ENCODE results near the gene GPR142. TPM values are rescaled to one million over a fixed set of nuclear protein-coding genes. Genes with fewer than 3 reads are reported as not detected.

The GPR142 gene
- total and polyA plus RNA-seq, 4 donors = 0.05 to 0.08 TPM; not detected in 2

DNA sequence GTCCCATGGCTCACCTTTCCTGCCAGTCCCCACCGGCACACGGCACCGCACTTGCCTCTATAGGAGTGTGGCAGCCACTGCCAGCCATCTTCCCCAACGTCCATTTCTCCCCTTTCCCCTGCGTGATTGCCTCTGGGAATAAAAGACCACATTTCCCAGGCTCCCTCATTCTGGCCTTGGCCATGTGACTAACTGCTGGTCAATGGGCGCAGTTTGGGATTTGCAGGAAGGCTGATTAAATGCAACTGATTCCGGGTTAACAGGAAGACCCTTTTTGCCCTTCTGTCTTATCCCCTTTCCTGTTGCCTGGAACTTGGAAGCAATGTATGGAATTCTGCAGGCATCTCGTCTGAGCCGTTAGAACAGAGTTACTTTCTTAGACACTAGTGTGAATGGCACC, 8.6 kb upstream of the GPR142 start (continued):
- TF ChIP-seq ZBTB33 (IDR thresholded peaks at IDR 0.05) (no peak), SP1 (IDR thresholded peaks at IDR 0.05) (no peak), HNF4G (IDR thresholded peaks at IDR 0.05) (no peak), RXRA (IDR thresholded peaks at IDR 0.05) (no peak), JUND (IDR thresholded peaks at IDR 0.05) (no peak), GABPA (IDR thresholded peaks at IDR 0.05 in 1 of 2, conservative IDR thresholded peaks at IDR 0.05 in 1 of 2) (no peak)
- TF ChIP-seq, protein P1, sequence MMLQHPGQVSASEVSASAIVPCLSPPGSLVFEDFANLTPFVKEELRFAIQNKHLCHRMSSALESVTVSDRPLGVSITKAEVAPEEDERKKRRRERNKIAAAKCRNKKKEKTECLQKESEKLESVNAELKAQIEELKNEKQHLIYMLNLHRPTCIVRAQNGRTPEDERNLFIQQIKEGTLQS (IDR thresholded peaks at IDR 0.05) = no peak

- H3K4me1 ChIP-seq (ENCODE audit: control insufficient read depth in 4 of 4, insufficient read depth in 4 of 4, low read length in 3 of 4) = peaks cover 2 to 11% (median 6%) of the 10 kb centered on the region in 4 donors
- H3K27ac ChIP-seq (ENCODE audit: low read depth in 1 of 2, low read length in 2 of 2) = no peak overlapping the region
- H3K9ac ChIP-seq (ENCODE audit: low read depth in 1 of 2, low read length in 2 of 2) = no peak overlapping the region
- no peak for DNase-seq (ENCODE audit: low spot score)
- H3K4me3 ChIP-seq (ENCODE audit: low read depth in 1 of 3, low read length in 3 of 3) = no peak overlapping the region
- 89% methylated on average over 22 of the region's 22 CpGs for WGBS
- peaks cover 0 to 8% (median 2%) of the 10 kb centered on the region in 4 donors for H3K27me3 ChIP-seq (ENCODE audit: control insufficient read depth in 4 of 4, insufficient read depth in 4 of 4, low read length in 3 of 4)
- no peaks in the 10 kb centered on the region for H3K36me3 ChIP-seq (ENCODE audit: control insufficient read depth in 4 of 4, insufficient read depth in 3 of 4, low read depth in 1 of 4, low read length in 3 of 4)
- TF ChIP-seq, protein P2, sequence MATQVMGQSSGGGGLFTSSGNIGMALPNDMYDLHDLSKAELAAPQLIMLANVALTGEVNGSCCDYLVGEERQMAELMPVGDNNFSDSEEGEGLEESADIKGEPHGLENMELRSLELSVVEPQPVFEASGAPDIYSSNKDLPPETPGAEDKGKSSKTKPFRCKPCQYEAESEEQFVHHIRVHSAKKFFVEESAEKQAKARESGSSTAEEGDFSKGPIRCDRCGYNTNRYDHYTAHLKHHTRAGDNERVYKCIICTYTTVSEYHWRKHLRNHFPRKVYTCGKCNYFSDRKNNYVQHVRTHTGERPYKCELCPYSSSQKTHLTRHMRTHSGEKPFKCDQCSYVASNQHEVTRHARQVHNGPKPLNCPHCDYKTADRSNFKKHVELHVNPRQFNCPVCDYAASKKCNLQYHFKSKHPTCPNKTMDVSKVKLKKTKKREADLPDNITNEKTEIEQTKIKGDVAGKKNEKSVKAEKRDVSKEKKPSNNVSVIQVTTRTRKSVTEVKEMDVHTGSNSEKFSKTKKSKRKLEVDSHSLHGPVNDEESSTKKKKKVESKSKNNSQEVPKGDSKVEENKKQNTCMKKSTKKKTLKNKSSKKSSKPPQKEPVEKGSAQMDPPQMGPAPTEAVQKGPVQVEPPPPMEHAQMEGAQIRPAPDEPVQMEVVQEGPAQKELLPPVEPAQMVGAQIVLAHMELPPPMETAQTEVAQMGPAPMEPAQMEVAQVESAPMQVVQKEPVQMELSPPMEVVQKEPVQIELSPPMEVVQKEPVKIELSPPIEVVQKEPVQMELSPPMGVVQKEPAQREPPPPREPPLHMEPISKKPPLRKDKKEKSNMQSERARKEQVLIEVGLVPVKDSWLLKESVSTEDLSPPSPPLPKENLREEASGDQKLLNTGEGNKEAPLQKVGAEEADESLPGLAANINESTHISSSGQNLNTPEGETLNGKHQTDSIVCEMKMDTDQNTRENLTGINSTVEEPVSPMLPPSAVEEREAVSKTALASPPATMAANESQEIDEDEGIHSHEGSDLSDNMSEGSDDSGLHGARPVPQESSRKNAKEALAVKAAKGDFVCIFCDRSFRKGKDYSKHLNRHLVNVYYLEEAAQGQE (IDR thresholded peaks at IDR 0.05) = no peak
- TF ChIP-seq YY1 (IDR thresholded peaks at IDR 0.05) (no peak), RXRA (IDR thresholded peaks at IDR 0.05) (no peak), MAX (IDR thresholded peaks at IDR 0.05) (no peak), EGR1 (IDR thresholded peaks at IDR 0.05; ENCODE audit: low read depth in 2 of 2) (no peak), RAD21 (IDR thresholded peaks at IDR 0.05) (no peak), HNF4A (conservative IDR thresholded peaks at IDR 0.05) (no peak), ZBTB33 (IDR thresholded peaks at IDR 0.05) (no peak), NR2F2 (IDR thresholded peaks at IDR 0.05) (no peak)
- TF ChIP-seq, protein P3, sequence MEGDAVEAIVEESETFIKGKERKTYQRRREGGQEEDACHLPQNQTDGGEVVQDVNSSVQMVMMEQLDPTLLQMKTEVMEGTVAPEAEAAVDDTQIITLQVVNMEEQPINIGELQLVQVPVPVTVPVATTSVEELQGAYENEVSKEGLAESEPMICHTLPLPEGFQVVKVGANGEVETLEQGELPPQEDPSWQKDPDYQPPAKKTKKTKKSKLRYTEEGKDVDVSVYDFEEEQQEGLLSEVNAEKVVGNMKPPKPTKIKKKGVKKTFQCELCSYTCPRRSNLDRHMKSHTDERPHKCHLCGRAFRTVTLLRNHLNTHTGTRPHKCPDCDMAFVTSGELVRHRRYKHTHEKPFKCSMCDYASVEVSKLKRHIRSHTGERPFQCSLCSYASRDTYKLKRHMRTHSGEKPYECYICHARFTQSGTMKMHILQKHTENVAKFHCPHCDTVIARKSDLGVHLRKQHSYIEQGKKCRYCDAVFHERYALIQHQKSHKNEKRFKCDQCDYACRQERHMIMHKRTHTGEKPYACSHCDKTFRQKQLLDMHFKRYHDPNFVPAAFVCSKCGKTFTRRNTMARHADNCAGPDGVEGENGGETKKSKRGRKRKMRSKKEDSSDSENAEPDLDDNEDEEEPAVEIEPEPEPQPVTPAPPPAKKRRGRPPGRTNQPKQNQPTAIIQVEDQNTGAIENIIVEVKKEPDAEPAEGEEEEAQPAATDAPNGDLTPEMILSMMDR (IDR thresholded peaks at IDR 0.05; ENCODE audit: low read depth, low read length, missing input control) = no peak
- no peaks in the 10 kb centered on the region for H3K9me3 ChIP-seq (ENCODE audit: control insufficient read depth in 4 of 4, low read length in 3 of 4)
These were observed 7.4 kb upstream of the GPR142 start for GRCh38 chr17:74359916-74360315.

All from liver (tissue), 9 donors.